Sigmoid colon (tissue), 4 donors: ENCODE results near the gene KCNJ6.

Experiments
- EP300 ChIP-seq, 4 donors: sonication (generic); formaldehyde crosslinking; IDR thresholded peaks; one replicate each; pipeline ENCODE4 v1.6.1; 2017; ENCODE audit warnings: antibody characterized with exemption in 4 of 4
- POLR2A ChIP-seq, 2 donors: fragments of 450-650 bp; IDR thresholded peaks; one replicate each; pipeline ENCODE4 v1.6.1; 2016; ENCODE audit warnings: antibody characterized with exemption in 2 of 2, mild to moderate bottlenecking in 2 of 2, moderate library complexity in 2 of 2
- POLR2AphosphoS5 ChIP-seq, 4 donors: sonication (generic); formaldehyde crosslinking; IDR thresholded peaks; one replicate each; pipeline ENCODE4 v1.6.1; 2017; ENCODE audit warnings: antibody characterized with exemption in 4 of 4
- TF ChIP-seq, protein P1 (sequence below), 4 experiments: fragments of 450-650 bp in 3 of 4; fragments of 200-600 bp in 1 of 4; IDR thresholded peaks; one replicate each; pipeline ENCODE4 v1.5.1; 2016 to 2019; ENCODE audit warnings: antibody characterized with exemption in 4 of 4, mild to moderate bottlenecking in 3 of 4, moderate library complexity in 2 of 4

DNA sequence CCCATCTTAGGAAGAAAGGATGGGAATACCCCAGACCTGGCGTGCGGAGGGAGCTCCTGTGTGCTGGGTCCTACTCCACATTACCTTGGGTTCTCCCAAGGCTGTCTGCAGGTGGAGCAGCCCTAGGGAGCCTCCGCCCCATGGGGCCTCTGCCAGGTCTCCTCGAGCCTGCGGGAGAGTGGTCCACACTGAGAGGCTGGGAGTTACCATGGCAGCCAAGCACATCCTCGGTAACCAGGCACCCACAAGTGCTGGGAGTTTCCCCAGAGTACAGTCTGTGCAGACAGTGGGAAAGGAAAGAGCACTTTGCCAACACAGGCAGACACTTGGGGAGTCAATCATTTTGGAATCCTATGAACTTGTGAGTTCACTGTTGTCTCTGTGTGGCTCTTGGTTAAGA is 300.3 kb downstream of the KCNJ6 start:
- TF ChIP-seq, protein P1, sequence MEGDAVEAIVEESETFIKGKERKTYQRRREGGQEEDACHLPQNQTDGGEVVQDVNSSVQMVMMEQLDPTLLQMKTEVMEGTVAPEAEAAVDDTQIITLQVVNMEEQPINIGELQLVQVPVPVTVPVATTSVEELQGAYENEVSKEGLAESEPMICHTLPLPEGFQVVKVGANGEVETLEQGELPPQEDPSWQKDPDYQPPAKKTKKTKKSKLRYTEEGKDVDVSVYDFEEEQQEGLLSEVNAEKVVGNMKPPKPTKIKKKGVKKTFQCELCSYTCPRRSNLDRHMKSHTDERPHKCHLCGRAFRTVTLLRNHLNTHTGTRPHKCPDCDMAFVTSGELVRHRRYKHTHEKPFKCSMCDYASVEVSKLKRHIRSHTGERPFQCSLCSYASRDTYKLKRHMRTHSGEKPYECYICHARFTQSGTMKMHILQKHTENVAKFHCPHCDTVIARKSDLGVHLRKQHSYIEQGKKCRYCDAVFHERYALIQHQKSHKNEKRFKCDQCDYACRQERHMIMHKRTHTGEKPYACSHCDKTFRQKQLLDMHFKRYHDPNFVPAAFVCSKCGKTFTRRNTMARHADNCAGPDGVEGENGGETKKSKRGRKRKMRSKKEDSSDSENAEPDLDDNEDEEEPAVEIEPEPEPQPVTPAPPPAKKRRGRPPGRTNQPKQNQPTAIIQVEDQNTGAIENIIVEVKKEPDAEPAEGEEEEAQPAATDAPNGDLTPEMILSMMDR (IDR thresholded peaks at IDR 0.05), result no peak
- no peak for TF ChIP-seq POLR2AphosphoS5 (IDR thresholded peaks at IDR 0.05)
- TF ChIP-seq POLR2A (IDR thresholded peaks at IDR 0.05), result no peak
- no peak for TF ChIP-seq EP300 (IDR thresholded peaks at IDR 0.05)
